GM12864 (cell line): ENCODE data around the gene UBE2Q1.

Experiments
- DNase-seq: peaks from one replicate; pipeline ENCODE4 v3.0.0-alpha.2; 2011; ENCODE audit warnings: low read depth
- H3K4me3 ChIP-seq: 2 replicates; pipeline ENCODE4 v1.5.1; 2011; ENCODE audit warnings: mild to moderate bottlenecking, low read depth, low read length, control low read depth
- CTCF ChIP-seq: IDR thresholded peaks from 2 replicates; pipeline ENCODE4 v1.5.1; 2011; ENCODE audit warnings: low read depth, mild to moderate bottlenecking, moderate library complexity, low read length, control low read depth, inconsistent platforms; ENCODE audit errors: missing control alignments

The UBE2Q1 gene

GRCh38 chr1:154529308-154529707 is 29.2 kb downstream of the UBE2Q1 start:
- no peak overlapping the region for H3K4me3 ChIP-seq
- no peak for TF ChIP-seq CTCF
- DNase-seq: no peak

GRCh38 chr1:154527192-154527591 is 31.3 kb downstream of the UBE2Q1 start:
- H3K4me3 ChIP-seq: no peak overlapping the region
- no peak for TF ChIP-seq CTCF
- no peak for DNase-seq

- no peak for TF ChIP-seq CTCF
- no peak overlapping the region for H3K4me3 ChIP-seq
- DNase-seq: no peak
These were observed 33.6 kb downstream of the UBE2Q1 start for GRCh38 chr1:154524881-154525280.

- no peak overlapping the region for H3K4me3 ChIP-seq
These were observed 36.8 kb downstream of the UBE2Q1 start for GRCh38 chr1:154521695-154522094.

GRCh38 chr1:154520333-154520732 is 38.1 kb downstream of the UBE2Q1 start:
- no peak for TF ChIP-seq CTCF
- H3K4me3 ChIP-seq: no peak overlapping the region
- no peak for DNase-seq

More at GRCh38 chr1:154521695-154522094, 36.8 kb downstream of the UBE2Q1 start:
- no peak for DNase-seq
- TF ChIP-seq CTCF: no peak

- DNase-seq: no peak
- no peak overlapping the region for H3K4me3 ChIP-seq
These were observed 38.9 kb downstream of the UBE2Q1 start for GRCh38 chr1:154519591-154519991.

More at GRCh38 chr1:154519591-154519991, 38.9 kb downstream of the UBE2Q1 start:
- TF ChIP-seq CTCF: no peak
